Inferior parietal cortex (tissue), 1 donor: Measurements from ENCODE around the gene RPN1.
"Not testable (repeated sequence)": the region's sequence is repeated elsewhere in the genome, so short reads cannot be mapped to it uniquely, and the experiment has no call there.

Source experiments
- DNase-seq: peaks from one replicate; pipeline ENCODE4 v3.0.0-alpha.2; 2016; ENCODE audit errors: extremely low spot score

RPN1 gene

DNA sequence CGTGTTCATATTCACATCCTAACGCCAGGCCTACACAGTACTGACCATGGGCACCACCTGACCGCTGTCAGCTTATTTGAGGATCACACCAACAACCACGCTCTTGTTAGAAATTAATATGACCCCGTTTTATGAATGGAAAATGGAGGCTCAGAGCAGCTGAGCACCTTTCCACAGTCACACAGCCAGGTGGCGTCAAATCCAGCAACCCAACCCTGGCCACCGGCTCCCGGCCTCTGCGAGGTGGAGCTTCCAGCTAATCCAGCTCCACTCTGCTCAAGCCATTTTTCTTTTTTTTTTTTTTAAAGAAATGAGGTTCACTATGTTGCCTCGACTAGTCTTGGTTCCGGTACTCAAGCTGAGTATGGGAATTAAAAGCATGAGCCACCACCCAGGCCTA lies 41.3 kb downstream of the RPN1 start:
- no peak for DNase-seq

DNA sequence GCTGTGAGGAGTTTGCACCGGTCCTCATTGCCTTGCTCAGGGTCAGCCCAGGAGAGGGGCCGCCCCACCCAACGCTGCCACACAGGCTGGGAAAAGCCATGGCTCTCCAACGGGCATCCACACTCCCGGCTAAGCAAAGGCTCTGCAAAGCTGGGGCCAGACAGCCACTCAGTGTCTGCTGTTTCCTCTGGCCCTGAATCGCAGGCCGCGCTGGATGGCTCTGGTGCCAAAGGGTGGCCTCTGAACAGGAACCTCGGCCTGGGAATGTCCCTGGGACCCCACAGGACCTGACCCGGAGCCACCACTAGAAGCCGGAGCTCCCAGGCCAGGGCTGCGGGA lies 42.9 kb downstream of the RPN1 start:
- DNase-seq = no peak

DNA sequence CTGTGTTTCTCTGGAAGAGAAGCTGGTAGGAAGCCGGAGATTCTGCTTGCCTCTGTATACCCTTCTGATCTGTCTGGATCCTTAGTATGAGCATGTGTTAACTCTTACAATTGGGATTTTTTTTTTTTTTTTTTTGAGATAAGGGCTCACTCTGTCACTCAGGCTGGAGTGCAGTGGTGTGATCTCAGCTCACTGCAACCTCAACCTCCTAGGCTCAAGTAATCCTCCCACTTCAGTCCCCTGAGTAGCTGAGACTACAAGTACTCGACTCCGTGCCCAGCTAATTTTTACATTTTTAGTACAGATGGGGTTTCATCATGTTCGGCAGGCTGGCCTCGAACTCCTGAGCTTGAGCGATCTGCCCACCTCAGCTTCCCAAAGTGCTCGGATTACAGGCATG lies 44.5 kb downstream of the RPN1 start:
- no peak for DNase-seq

DNA sequence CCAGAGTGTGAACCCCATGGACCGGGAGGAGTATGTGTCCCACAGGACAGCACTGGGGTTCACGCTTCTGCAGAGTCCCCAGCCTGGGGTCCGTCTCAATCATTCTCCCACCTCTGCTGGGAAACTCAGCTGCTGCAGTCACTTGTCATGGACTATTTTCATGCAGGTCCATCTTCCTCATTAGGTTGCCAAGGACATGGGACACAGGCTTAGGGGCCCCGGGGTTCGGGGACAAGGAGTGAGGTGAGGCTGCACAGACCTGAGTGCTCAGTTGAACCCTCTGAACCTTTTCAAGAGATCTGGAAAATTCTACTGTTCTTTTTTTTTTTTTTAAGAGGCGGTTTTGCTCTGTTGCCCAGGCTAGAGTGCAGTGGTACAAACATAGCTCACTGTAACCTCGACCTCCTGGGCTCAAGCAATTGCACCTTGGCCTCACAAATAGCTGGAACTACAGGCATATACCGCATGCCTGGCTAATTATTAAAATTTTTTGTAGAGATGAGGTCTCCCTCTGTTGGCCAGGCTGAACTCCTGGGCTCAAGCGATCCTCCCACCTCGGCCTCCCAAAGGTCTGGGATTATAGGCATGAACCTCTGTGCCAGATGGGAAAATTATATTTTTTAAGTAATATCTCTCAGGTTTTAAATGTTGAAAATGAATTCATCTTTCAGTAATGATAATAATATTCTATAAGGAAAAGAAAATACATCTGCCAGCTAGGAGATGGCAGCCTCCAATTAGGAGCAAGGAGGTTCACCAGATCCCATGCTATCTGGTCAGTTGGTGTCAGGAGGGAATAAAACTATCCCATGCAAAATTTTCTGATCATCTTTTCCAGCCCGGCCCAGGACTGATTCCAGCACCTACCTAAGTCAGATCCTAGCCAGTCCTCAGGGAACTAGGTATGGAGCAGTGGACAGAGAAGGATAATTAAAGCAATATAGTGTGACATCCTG lies 45.2 kb downstream of the RPN1 start:
- no peak for DNase-seq

DNA sequence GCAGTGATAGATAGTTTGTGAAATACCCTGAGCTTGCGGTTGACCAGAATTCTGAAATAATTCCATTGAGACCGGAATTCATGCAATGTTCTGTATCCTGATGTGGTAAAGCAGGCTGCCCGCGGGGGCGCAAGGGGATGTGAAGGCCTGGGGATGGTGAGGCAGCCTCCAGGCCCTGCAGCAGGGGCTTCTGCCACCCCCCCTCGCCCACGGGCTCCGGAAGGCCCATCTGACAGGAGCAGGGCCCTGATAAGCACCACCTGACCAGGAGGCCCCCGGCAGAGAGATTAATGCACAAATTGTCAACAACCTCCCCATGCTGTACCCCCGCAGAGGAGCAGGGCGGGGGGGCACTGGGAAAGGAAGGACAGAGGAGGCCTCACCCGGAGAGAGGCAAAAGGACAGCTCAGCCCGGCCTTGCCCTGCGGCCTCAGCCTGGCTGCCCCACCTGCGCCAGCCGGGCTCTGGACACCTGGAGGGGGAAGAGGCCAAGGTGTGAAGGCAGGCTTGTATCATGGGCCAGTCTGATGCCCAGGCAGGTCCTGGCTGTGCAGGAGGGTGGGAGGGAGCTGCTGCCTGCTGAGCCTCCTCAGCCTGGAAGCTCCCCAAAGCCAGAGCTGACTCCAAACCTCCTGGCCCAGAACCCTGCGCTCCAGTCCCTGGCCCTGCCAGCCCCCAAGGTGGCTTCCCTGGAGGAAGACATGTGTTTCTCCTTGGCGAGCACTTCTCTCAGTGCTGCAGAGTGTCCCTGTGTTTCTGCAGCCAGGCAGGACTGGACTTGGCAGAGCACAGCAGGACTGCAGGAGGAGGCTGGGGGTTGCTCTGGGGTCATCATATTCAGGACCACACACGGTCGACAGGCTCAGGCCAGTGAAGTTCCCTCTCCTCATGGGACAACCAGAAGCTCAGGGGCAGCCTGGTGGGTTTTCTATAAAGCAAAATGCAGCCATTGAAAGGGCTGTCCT lies 46.5 kb downstream of the RPN1 start:
- no peak for DNase-seq

DNA sequence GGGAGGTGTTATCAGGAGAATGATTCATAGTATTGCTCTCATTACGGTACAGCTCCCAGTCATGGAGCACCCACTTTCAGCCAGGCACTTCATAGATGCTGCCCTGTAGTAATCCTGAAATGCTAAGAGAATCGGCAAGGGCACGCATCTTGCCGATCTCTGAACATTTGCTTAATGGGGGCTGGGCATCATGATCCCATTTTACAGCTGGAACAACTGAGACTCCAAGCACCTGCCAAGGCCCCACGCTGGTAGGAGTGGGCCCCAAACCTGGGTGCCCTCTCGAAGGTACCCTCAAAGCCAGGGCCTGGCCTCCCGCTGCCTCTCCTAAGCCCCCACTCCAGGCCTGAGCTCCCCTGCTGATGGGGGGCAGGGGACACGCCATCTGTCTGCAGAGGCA lies 47.3 kb downstream of the RPN1 start:
- no peak for DNase-seq

DNA sequence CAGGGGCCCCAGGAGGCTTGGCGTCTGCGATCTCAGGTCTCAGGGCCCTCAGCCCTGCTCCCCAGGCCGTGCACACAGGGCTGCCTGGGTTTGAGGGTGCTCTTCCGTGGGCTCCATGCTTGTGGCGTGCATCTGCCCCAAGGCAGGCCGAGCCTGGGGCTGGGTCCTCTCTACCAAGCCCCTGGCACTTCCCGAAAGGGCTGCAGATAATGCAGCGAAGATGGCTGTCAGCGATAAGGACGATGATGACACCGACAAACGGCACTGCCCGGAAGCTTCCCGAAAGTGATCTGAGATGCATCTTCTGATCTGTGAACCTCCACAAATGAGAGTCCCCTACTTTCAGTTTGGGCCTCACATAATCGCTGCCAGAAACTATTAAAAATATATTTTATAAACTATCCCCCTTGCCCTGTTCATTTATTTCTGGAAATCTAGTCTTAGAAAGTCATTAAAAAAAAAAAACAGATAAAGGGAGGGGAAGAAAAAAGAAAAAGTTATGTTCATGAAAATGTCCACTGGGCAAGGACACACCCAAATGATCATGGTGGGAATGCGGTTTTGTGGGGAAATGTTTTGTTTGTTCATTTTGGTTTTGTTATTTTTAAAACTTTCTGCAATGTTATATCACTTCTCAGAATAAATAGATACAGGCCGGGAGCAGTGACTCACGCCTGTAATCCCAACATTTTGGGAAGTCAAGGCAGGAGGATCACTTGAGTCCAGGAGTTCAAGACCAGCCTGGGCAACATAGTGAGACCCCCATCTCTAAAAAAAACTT lies 51.5 kb downstream of the RPN1 start:
- DNase-seq = no peak

DNA sequence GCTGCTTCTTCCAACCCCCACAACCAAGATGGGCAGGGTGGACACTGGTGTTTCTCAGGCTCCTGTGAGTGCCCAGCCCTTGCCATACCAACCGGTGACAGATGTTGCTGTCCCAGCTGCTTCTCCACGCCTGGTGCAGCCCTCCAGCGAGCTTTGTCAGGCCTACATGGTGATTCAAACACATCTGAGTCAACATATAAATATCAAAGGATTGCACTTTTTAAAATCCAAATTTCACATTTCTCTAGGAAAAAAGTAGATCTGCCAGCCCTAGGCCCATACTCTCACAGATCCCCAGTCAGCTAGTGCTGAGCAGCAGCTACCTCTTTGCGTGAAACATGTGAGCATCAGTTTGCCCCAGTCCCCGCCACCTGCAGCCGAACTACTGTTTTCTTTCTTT lies 52.7 kb downstream of the RPN1 start:
- no peak for DNase-seq

DNA sequence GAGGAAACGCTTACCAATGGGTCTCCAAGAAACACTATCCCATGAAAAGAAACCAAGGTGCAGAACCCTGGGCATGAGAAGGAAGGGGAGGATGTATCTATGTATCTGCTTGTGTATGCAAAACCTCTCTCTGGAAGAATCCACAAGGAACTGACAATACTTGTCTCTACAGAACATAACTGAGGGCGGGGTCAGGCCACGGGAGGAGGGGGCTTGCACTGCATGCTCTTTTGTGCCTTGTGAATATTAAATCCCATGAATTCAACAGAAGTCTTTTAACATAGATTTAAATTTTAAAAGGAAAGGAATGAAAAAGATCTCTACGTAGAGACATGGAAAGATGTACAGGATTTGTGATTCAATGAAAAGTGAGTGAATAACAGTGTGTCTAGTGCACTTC lies 57.8 kb downstream of the RPN1 start:
- no peak for DNase-seq

DNA sequence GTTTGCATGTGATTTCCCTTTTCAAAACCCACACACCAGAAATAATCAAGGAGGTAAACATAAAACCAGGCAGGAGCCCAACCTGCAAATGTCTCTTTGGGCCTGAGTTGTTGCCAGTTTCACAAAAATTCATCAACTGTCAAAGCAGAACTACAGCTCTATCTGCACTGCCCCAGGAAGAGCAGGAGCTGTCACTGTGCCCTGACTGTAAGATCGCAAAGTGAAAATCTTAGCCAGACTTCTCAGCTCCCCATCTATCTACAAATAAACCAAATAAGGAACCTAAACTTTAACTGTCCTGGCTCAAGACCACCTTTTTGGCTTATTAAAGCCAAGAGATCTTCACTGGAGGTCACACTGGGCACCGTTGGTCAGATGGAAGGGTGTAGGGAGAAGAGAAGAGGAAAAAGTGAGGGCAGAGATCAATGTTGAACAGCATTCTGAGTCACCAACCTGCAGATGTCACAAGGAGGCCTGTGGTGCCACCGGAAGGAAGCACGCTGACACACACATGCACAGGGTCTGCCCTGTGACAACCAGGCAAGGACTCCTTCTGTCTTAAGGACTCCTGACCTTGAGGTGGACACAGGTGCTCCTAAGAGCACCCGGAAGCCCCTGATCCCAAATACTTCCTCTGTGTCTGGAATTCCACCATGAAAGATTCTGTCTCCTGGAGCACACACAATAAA lies 58.7 kb downstream of the RPN1 start:
- no peak for DNase-seq

DNA sequence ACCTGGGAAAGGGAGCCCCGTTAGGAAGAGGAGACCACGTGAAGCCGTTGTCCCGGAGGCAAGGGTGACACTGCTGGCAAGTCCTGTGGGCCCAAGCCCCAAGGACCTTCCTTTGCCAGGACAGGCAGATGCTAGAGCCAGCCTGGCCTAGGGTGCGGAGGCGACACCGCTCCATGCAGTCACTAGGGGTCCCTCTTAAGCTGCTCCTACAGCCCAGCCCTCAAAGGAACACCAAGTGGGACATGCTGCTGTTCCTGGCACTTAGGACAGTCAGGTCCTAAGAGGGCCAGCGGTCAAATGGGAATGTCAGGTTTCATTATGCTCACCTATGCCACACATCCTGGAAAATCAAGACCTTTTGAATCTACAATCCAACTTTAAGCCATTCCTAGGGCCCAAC lies 59.7 kb downstream of the RPN1 start:
- DNase-seq = no peak

DNA sequence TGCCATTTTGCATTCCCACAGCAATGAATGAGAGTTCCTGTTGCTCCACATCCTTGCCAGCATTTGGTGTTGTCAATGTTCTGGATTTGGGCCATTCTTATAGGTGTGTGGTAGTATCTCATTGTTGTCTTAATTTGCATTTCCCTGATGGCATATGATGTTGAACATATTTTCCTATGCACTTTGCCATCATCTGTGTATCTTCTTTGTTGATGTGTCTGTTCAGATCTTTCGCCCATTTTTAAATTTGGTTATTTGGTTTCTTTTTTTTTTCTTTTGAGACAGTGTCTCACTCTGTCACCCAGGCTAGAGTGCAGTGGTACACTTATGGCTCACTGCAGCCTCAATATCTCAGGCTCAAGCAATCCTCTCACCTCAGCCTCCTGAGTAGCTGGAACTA lies 60.6 kb downstream of the RPN1 start:
- DNase-seq = not testable (repeated sequence)

DNA sequence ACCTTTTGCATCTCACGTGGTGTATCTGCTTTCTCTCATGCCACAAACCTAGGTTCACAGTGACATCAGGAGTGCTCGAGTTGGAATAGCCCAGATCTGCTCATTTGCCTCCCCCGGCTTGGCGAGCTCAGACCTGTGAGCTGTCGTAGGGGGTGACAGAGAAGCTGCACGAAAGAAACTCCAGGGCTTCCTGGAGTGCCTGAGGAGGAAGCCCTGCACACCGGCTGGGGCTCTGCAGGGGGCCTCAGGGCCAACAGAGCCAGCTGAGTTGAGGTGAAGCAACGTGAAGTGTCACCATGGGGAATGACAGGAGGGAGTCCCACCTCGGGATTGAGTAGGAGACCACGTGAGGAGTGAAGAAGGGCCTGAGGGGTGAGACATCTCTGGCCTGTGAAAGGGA lies 62.5 kb downstream of the RPN1 start:
- DNase-seq = no peak

DNA sequence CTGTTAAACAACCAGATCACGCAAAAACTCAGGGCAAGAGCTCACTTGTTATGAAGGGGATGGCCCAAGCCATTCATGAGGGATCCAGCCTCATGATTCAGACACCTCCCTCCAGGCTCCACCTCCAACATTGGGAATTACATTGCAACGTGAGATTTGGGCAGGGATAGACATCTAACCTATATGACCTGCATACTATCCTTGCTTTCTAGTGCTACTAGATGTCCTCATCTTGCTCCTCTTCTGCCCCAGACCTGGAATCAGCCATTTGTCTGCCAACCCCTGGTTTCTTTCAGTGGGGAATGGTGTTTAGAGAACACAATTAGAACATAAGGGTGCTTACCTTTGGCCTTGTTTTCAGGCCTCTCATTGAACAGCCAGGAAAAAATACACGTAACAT lies 63.2 kb downstream of the RPN1 start:
- DNase-seq = no peak

DNA sequence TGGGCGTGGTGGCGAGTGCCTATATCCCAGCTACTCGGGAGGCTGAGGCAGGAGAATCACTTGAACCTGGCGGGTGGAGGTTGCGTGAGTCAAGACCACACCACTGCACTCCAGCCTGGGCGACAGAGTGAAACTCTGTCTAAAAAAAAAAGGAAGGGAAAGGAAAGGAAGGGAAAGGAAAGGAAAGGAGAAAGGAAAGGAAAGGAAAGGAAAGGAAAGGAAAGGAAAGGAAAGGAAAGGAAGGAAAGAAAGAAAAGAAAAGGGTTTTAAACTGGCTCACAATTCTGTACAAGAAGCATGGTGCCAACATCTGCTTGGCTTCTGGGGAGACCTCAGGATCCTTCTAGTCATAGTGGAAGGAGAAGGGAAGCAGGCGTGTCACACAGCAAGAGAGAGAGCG lies 63.7 kb downstream of the RPN1 start:
- DNase-seq = not testable (repeated sequence)

DNA sequence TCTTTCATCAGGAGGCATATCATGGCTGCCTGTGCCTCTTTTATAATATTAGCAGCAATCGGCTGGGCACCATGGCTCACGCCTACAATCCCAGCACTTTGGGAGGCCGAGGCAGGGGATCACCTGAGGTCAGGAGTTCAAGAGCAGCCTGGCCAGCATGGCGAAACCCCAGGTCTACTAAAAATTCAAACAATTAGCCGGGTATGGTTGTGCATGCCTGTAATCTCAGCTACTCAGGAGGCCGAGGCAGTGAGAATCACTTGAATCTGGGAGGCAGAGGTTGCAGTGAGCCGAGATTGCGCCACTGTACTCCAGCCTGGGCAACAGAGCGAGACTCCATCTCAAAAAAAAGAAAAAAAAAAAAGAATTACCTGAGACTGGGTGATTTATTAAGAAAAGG lies 64.2 kb downstream of the RPN1 start:
- DNase-seq = not testable (repeated sequence)

DNA sequence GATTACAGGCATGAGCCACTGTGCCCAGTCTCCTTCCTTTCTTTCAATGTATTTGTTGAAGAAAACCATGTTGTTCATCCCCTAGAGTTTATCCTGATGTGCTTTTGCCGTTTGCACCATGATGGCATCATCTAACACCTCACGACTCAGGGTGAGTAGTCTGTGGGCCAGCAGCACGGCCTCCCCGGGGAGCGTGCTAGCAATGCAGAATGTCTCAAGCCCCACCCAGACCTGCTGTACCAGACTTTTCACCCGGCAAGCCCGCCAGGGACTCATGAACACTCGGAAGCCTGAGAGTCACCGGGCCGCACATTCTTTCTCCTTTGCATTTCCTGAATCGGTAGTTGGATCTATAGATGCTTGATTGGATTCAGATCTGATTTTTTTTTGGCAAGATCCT lies 64.6 kb downstream of the RPN1 start:
- no peak for DNase-seq

DNA sequence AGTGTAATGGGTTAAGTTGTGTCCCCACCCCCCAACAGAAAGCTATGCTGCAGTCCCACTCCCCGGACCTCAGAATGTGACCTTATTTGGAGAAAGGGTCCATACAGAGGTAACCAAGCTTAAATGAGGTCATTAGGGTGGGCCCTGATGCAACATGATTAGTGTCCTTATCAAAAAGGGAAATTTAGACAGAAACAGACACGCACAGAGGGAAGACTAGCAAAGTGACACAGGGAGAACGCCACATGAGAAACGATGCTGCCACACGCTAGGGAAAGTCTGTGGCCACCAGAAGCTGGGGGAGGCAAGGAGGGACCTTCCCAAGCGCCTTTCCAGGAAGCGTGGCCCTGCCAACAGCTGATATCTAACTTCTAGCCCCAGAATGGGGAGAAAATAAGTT lies 65.4 kb downstream of the RPN1 start:
- no peak for DNase-seq

DNA sequence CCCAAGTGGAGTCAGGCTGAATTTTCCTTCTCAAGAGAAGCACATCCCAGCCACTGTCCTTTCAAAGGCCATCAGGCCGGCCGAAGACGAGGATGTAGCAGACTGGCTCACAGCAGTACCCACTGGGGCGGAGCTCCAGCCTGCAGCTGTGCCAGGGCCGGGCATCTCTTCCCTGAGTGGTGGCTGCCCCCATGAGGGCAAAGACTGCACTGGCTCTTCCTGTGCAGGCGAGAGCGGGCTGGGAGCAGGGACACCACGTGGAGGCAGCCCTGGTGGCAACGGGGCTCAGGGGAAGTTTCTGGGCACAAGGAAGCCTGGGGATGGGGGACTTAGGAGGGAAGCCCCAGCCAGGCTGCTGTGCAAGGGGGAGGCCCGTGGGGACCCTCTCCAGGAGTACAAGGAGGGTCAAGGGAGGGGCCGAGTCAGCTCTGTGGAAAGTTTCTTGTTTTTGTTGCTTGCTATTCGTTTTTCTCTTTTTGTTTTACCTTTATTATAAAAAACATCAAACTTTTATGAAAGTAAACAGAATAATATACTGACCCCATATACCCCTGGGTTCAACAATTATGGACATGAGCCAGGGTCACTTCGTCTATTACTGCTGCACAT lies 66.1 kb downstream of the RPN1 start:
- DNase-seq = peak; percentile 65

DNA sequence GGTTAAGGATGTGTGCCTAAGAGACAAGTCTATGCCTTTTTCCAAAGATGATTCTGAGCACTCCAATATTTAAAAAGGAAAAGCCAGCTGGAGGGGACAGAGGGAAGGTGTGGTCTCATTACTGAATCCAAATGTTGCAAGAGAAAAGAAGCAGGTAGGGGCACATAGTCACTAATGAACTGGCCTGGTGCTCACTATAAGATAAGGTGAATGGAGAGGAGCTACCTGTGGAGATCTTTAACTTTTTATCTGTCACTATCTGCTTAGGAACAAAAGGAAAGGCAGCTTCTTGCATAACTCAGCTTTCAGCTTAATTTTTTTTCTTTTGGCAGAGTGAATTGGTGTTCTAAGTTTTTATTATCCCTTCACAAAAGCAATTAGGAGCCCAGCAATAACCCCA lies 69.1 kb downstream of the RPN1 start:
- DNase-seq = no peak

DNA sequence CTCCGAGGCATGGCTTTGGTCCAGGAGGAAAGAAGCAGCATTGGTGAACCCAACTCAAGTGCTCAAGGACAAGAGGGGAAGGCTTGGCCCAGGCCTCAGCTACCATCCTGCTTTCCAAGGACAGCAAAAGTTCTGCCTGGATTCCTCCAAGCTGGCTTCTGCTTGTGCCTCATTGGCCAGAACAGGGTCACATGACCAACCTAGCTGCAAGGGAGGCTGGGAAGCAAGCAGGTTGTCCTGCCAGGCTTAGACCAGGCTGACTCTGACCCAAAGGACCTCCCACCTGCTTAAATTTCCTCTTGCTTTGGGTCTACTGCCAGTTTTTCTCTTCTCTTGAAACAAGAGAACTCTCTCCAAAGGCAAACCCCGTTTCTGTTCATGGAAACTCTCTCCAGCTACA lies 70.7 kb downstream of the RPN1 start:
- DNase-seq = no peak
